ENCODE results near the gene SH3RF3. TPM values are rescaled to one million over a fixed set of nuclear protein-coding genes. Genes with fewer than 3 reads are reported as not detected.

The SH3RF3 gene
- total and polyA plus RNA-seq, 9 of the 15 experiments (the other 6 are each of a cell fraction or from before 2014, with no cell fraction given): 0.02 TPM; not detected in 8

- FAIRE-seq: no peak
- no TSS peak for BruUV-seq (replicated peaks)
- TF ChIP-seq NONO (IDR thresholded peaks at IDR 0.05; ENCODE audit: low read depth in 2 of 2, low read length in 1 of 2) (no peak), CBFA2T2 (conservative IDR thresholded peaks at IDR 0.05) (no peak), HDAC3 (IDR thresholded peaks at IDR 0.05; ENCODE audit: borderline replicate concordance, partially characterized antibody) (no peak), GTF2E2 (tag; IDR thresholded peaks at IDR 0.05) (no peak), ZNF589 (CRISPR knock-in tag; IDR thresholded peaks at IDR 0.05; ENCODE audit: low read depth) (no peak), NCOA4 (IDR thresholded peaks at IDR 0.05; ENCODE audit: partially characterized antibody) (no peak), DACH1 (IDR thresholded peaks at IDR 0.05; ENCODE audit: partially characterized antibody) (no peak), XRCC4 (IDR thresholded peaks at IDR 0.05; ENCODE audit: extremely low read depth, insufficient read depth, insufficient read length) (no peak), PRMT5 (CRISPR knock-in tag; IDR thresholded peaks at IDR 0.05) (no peak), MLX (CRISPR knock-in tag; conservative IDR thresholded peaks at IDR 0.05) (no peak), POLR2B (IDR thresholded peaks at IDR 0.05; ENCODE audit: low read depth, partially characterized antibody) (no peak), NCOA1 (IDR thresholded peaks at IDR 0.05; ENCODE audit: low read depth) (no peak), ZNF408 (CRISPR knock-in tag; IDR thresholded peaks at IDR 0.05; ENCODE audit: low read depth) (no peak), HOMEZ (CRISPR knock-in tag; IDR thresholded peaks at IDR 0.05) (no peak), COPS2 (conservative IDR thresholded peaks at IDR 0.05) (no peak), ZBTB49 (CRISPR knock-in tag; IDR thresholded peaks at IDR 0.05; ENCODE audit: borderline replicate concordance) (no peak), ZNF324 (CRISPR knock-in tag; IDR thresholded peaks at IDR 0.05) (no peak), PURB (CRISPR knock-in tag; IDR thresholded peaks at IDR 0.05; ENCODE audit: low read depth) (no peak)
Observed at GRCh38 chr2:109407276-109408042, 278.5 kb downstream of the SH3RF3 start.

More at GRCh38 chr2:109407276-109408042, 278.5 kb downstream of the SH3RF3 start:
- Histone ChIP-seq H3K27ac (ENCODE audit: extremely low read depth, low read depth, low read length) (no peak overlapping the region), H3K4me3 (no peak overlapping the region), H3K4me1 (replicated peaks in 1 of 2; ENCODE audit: control insufficient read depth in 2 of 2, insufficient read depth in 2 of 2, low read length in 2 of 2) (no peaks in the 10 kb centered on the region), H3K9ac (ENCODE audit: insufficient read depth in 1 of 2, low read depth in 2 of 2, low read length in 2 of 2) (no peak overlapping the region), H3K9me1 (ENCODE audit: control insufficient read depth, insufficient read depth, low read length) (no peaks in the 10 kb centered on the region), H3K79me2 (ENCODE audit: control insufficient read depth, insufficient read depth, low read length) (no peaks in the 10 kb centered on the region), H3K27me3 (ENCODE audit: control insufficient read depth in 2 of 2, insufficient read depth in 2 of 2, low read length in 2 of 2) (peaks cover 22 to 86% of the 10 kb centered on the region in 2 experiments; a peak in 4 of 5 replicates), H4K20me1 (replicated peaks; ENCODE audit: control insufficient read depth, insufficient read depth, low read length) (peaks cover 9% of the 10 kb centered on the region; the same call in 1 of the 2 replicates), H3K4me2 (ENCODE audit: insufficient read depth, low read length) (no peak overlapping the region), H3K36me3 (ENCODE audit: control insufficient read depth, insufficient read depth, low read length) (no peaks in the 10 kb centered on the region), H2AFZ (ENCODE audit: low read depth, low read length) (no peak overlapping the region), H3K9me3 (replicated peaks; ENCODE audit: control insufficient read depth, insufficient read depth, low read depth, low read length) (no peaks in the 10 kb centered on the region)
- in situ Hi-C loops (cut with MboI) (no loop called here), intact Hi-C loops (cut with micrococcal nuclease) (no loop called here)
- ChIA-PET POLR2A (interaction anchor here (1.3 kb wide), 1 partner anchor 9 kb away, joined by 3 read pairs; no protein-coding TSS in a partner anchor), CTCF (ENCODE audit: low intra/inter-chr PET ratio) (no interaction called here)
- ATAC-seq (no peak), DNase-seq (ENCODE audit: extremely low read depth in 1 of 4, low spot score in 3 of 4) (no peak)
- WGBS (ENCODE audit: insufficient coverage, low coverage, missing lambda C conversion rate): 2% methylated on average over 7 of the region's 7 CpGs
